Astrocyte (in vitro differentiated cells and primary cell): Measurements from ENCODE around the gene SLC26A5. TPM values are rescaled to one million over a fixed set of nuclear protein-coding genes. Genes with fewer than 3 reads are reported as not detected.

Experiments used
- DNase-seq: peaks from one replicate; pipeline ENCODE4 v3.0.0-alpha.2; 2010; ENCODE audit warnings: low read depth
- FAIRE-seq: peaks from 2 replicates; lab custom pipeline; 2011; peaks lifted over from hg19 to GRCh38; lab: Jason Lieb, UNC
- H2AFZ ChIP-seq: 2 replicates; pipeline ENCODE4 v1.6.0; 2012; ENCODE audit warnings: low read depth, low read length, inconsistent platforms
- H3K27ac ChIP-seq: 2 replicates; pipeline ENCODE4 v1.5.1; 2011; ENCODE audit warnings: low read depth, low read length, inconsistent platforms
- H3K27me3 ChIP-seq: 2 replicates; pipeline ENCODE4 v1.6.0; 2011; ENCODE audit warnings: low read length, inconsistent platforms; ENCODE audit not compliant: insufficient read depth
- H3K36me3 ChIP-seq: 2 replicates; pipeline ENCODE4 v1.5.1; 2011; ENCODE audit warnings: low read length, inconsistent platforms; ENCODE audit not compliant: insufficient read depth
- H3K4me1 ChIP-seq: 2 replicates; pipeline ENCODE4 v1.5.1; 2011; ENCODE audit warnings: low read length, inconsistent platforms; ENCODE audit not compliant: insufficient read depth
- H3K4me2 ChIP-seq: 2 replicates; pipeline ENCODE4 v1.6.0; 2012; ENCODE audit warnings: low read length, inconsistent platforms
- H3K4me3 ChIP-seq: 2 replicates; pipeline ENCODE4 v1.5.1; 2011; ENCODE audit warnings: low read depth, mild to moderate bottlenecking, low read length, inconsistent platforms; ENCODE audit not compliant: insufficient read depth
- H3K79me2 ChIP-seq: 2 replicates; pipeline ENCODE4 v1.6.0; 2012; ENCODE audit warnings: mild to moderate bottlenecking, low read length, inconsistent platforms; ENCODE audit not compliant: insufficient read depth
- H3K9ac ChIP-seq: 2 replicates; pipeline ENCODE4 v1.6.0; 2012; ENCODE audit warnings: mild to moderate bottlenecking, low read length, inconsistent platforms
- H3K9me3 ChIP-seq: 2 replicates; pipeline ENCODE4 v1.5.1; 2012; ENCODE audit warnings: low read depth, mild to moderate bottlenecking, low read length, inconsistent platforms; ENCODE audit not compliant: insufficient read depth
- H4K20me1 ChIP-seq: 2 replicates; pipeline ENCODE4 v1.6.0; 2012; ENCODE audit warnings: low read length, inconsistent platforms; ENCODE audit not compliant: insufficient read depth
- H3K27ac Mint-ChIP-seq: one replicate; pipeline ENCODE4 v1.8.0; 2021; ENCODE audit warnings: mild to moderate bottlenecking, mixed read lengths; ENCODE audit not compliant: unreplicated experiment
- H3K27me3 Mint-ChIP-seq: one replicate; pipeline ENCODE4 v1.8.0; 2021; ENCODE audit warnings: low read depth, mixed read lengths; ENCODE audit not compliant: unreplicated experiment
- H3K36me3 Mint-ChIP-seq: one replicate; pipeline ENCODE4 v1.8.0; 2021; ENCODE audit warnings: low read depth, mixed read lengths; ENCODE audit not compliant: unreplicated experiment
- H3K4me1 Mint-ChIP-seq: one replicate; pipeline ENCODE4 v1.8.0; 2021; ENCODE audit warnings: low read depth, mixed read lengths; ENCODE audit not compliant: unreplicated experiment
- H3K4me3 Mint-ChIP-seq: one replicate; pipeline ENCODE4 v1.8.0; 2021; ENCODE audit warnings: mild to moderate bottlenecking, moderate library complexity, mixed read lengths; ENCODE audit not compliant: unreplicated experiment
- H3K9me3 Mint-ChIP-seq: one replicate; pipeline ENCODE4 v1.8.0; 2021; ENCODE audit warnings: mild to moderate bottlenecking, mixed read lengths; ENCODE audit not compliant: unreplicated experiment
- EZH2 ChIP-seq: IDR thresholded peaks from 2 replicates; pipeline ENCODE4 v1.6.1; 2012; ENCODE audit warnings: mild to moderate bottlenecking, low read length, inconsistent platforms; ENCODE audit not compliant: insufficient read depth
- total RNA-seq: library from RNA; stranded (reverse); gene quantifications from 2 replicates; pipeline ENCODE4 v1.2.1, GENCODE V29; 2021
- TF ChIP-seq, protein P1 (sequence below): IDR thresholded peaks from 2 replicates; pipeline ENCODE4 v1.5.1; 2011; ENCODE audit warnings: low read depth, mild to moderate bottlenecking, inconsistent platforms, low read length, moderate library complexity; ENCODE audit not compliant: insufficient read depth

Gene SLC26A5
- total RNA-seq, 1 donor from 2014 or later: not detected

DNA sequence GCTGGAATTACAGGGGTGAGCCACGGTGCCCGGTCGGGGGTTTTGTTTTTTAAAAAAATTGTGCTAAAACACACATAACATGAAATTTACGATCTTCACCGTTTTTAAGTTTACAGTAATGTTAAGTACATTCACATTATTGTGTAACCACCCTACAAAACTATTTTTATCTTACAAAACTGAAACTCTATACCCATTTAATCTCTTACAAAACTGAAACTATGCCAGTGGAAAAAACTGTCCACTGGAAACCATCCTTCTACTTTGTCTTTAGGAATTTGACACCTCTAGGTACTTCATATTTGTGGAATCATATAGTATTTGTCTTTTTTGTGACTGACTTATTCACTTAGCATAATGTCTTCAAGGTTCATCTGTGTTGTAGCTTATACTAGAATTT lies 99.6 kb downstream of the SLC26A5 start:
- Histone ChIP-seq H3K9me3 (no peaks in the 10 kb centered on the region), H3K36me3 (peaks cover 7% of the 10 kb centered on the region), H4K20me1 (peaks cover 32% of the 10 kb centered on the region), H3K27ac (no peak overlapping the region), H3K9ac (no peak overlapping the region), H3K4me1 (peaks cover 7% of the 10 kb centered on the region), H3K79me2 (peaks cover 80% of the 10 kb centered on the region), H3K27me3 (no peaks in the 10 kb centered on the region), H2AFZ (no peak overlapping the region), H3K4me2 (peak overlapping the region; percentile 86), H3K4me3 (no peak overlapping the region)
- DNase-seq (no peak), FAIRE-seq (no peak)
- Mint-ChIP-seq H3K9me3 (no peaks in the 10 kb centered on the region), H3K4me3 (no peak overlapping the region), H3K36me3 (no peaks in the 10 kb centered on the region), H3K27me3 (no peaks in the 10 kb centered on the region), H3K27ac (no peak overlapping the region), H3K4me1 (peaks cover 13% of the 10 kb centered on the region)
- TF ChIP-seq, protein P1, sequence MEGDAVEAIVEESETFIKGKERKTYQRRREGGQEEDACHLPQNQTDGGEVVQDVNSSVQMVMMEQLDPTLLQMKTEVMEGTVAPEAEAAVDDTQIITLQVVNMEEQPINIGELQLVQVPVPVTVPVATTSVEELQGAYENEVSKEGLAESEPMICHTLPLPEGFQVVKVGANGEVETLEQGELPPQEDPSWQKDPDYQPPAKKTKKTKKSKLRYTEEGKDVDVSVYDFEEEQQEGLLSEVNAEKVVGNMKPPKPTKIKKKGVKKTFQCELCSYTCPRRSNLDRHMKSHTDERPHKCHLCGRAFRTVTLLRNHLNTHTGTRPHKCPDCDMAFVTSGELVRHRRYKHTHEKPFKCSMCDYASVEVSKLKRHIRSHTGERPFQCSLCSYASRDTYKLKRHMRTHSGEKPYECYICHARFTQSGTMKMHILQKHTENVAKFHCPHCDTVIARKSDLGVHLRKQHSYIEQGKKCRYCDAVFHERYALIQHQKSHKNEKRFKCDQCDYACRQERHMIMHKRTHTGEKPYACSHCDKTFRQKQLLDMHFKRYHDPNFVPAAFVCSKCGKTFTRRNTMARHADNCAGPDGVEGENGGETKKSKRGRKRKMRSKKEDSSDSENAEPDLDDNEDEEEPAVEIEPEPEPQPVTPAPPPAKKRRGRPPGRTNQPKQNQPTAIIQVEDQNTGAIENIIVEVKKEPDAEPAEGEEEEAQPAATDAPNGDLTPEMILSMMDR: no peak
- TF ChIP-seq EZH2: no peak

DNA sequence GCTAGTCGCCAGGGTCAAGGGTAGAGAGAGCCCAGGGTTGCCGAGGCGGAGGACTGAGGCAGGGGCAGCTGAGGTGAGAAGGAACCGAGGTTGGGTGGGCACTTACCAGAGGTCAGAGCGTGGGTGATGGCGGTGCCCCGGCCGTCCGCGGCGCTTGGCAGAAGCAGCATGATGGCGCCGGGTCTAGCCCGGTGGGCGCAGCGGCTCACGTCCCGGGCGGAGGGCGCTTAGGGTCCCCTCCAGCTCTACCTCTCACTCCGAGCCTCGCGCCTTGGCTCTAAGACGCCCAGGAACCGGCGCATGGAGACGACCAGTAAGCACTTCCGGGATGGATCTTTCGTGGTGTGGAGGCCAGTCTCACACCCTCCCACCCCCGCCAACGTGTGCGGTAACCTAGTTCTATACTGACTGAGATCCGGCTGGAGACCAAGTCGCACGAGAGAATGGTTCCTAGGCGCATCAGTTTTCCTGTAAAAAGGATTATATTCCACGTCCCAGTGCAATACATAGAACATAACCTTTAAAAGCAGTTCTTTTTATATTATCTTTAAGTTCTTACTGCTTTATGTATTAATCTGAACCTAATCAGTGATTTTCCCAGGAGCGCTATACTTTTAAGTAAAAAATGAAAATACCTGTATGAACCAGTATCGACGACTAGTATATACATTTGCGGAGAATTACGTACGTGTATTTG lies 101.4 kb downstream of the SLC26A5 start, which contains the start of gene DNAJC2:
DNAJC2 (minus strand) TSS at position 315 of the 697 bp plus-strand sequence; CDS start at position 170, 145 bp downstream.
- Histone ChIP-seq H3K27ac (peak within 1 kb of the TSS; percentile 86), H3K4me3 (peak within 1 kb of the TSS; percentile 82), H4K20me1 (peaks cover 31% of the 10 kb centered on the region), H3K79me2 (peaks cover 80% of the 10 kb centered on the region), H3K36me3 (peaks cover 15% of the 10 kb centered on the region), H3K9ac (peak within 1 kb of the TSS; percentile 91), H3K4me1 (peaks cover 7% of the 10 kb centered on the region), H3K27me3 (no peaks in the 10 kb centered on the region), H3K9me3 (no peaks in the 10 kb centered on the region), H2AFZ (peak within 1 kb of the TSS; percentile 90), H3K4me2 (peak within 1 kb of the TSS; percentile 93)
- H3K9me3 Mint-ChIP-seq: no peaks in the 10 kb centered on the region
- TF ChIP-seq, protein P1: no peak
- no peak for TF ChIP-seq EZH2
- H3K36me3 Mint-ChIP-seq: peaks cover 8% of the 10 kb centered on the region
- H3K4me3 Mint-ChIP-seq: peak within 1 kb of the TSS; percentile 89
- no peak for FAIRE-seq
- H3K27me3 Mint-ChIP-seq: no peaks in the 10 kb centered on the region
- H3K4me1 Mint-ChIP-seq: peaks cover 17% of the 10 kb centered on the region
- H3K27ac Mint-ChIP-seq: peak within 1 kb of the TSS; percentile 91
- DNase-seq: peak; percentile 89
